D341Med (cell line): Measurements from ENCODE around the gene JAKMIP1.

Experiments
- DNase-seq: peaks from one replicate; pipeline ENCODE4 v3.0.0; 2012; ENCODE audit warnings: low spot score

The JAKMIP1 gene

DNA sequence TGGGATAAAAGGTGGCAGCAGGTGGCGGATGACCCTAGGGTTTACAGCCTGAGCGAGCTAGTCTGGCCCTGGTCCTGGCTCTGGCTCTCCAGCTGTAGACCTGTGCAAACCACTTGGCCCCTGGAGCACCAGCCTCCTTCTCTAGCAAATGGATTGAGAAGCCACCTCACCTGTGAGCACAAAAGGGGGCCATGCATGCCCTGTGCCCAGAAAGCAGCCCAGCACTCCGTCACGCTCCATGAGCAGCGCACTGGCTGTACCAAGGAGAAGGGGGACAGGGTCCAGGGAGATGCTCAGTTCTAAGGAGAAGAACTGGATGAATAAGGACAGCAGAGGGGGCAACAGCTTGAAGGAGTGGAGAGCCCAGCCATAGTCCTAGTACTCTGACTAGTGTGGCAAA lies 135.2 kb downstream of the JAKMIP1 start:
- no peak for DNase-seq

DNA sequence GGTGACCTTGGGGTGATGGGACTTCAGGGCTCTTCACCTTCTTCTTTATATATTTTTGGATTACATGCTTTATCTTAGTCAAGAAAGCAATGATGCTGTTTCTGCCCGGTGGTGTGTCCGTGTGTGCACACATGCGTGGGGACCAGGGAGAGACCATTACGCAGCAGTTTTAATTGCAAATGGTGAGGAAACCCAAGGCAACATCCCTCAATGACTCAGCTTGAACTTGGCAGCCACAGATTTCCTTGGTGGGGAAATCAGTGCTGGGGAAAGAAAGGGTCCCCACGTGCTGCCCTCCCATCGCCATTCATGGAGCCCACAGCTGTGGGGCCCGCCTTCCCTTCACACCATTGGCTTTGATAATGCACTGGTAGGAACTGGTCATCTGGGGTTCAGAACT lies 136.0 kb downstream of the JAKMIP1 start:
- DNase-seq = no peak

DNA sequence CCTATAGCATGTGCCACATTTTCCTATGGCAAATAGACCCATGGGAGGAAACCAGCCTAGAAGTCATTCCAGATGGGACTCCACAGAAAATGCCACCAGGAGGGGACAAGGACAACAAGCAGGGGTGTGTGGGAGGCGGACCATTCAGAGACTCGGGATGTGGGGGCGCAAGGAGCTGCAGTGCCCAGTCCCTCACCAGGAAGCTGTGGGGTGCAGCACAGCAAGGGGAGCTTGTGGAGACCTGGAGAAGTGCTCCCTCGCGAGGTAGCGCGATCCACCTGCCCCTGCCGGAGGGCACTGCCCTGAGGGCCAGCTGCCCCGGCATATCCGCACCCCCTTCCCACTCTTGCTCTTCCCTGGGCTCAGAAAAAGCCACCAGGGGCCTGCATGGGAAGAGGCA lies 136.7 kb downstream of the JAKMIP1 start:
- DNase-seq = no peak

DNA sequence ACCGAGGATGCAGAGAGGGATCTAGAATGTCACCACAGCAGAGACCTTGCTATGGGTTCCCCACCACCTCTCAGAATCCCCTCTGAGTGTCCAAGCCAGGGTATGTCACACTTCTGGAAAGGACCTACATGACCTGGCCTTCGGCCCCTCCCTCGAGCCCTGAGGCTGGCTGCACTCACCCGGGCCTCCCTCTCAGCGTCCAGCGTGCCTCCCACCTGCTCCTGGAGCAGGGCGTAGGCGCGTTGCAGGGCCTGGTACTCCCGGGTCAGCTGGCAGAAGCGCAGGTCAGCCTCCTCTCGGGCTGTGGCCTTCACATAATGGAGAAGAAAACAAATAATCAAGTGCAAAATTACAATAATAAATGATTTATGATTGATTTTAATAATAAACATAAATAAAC lies 138.2 kb downstream of the JAKMIP1 start:
- no peak for DNase-seq

DNA sequence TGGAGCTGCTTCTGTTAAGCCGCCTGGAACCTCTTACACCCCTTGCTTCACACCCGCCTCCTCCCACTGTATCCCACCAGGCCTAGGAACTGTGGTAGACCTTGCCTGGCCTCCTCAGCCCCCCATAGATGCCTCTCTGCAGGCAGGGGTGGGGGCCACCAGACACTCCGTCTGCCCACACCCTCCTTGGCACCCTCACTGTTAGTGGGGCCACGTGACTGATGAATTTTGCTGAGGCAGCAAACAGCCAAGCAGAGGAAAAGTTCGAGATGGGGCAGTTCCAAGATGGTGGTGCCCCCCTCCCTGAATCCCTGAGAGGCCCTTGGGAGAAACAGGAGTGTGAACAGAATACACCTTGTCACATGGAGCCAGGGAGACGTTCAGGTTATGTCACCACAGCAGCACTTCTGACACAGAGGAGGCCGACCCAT lies 141.0 kb downstream of the JAKMIP1 start:
- DNase-seq = no peak

DNA sequence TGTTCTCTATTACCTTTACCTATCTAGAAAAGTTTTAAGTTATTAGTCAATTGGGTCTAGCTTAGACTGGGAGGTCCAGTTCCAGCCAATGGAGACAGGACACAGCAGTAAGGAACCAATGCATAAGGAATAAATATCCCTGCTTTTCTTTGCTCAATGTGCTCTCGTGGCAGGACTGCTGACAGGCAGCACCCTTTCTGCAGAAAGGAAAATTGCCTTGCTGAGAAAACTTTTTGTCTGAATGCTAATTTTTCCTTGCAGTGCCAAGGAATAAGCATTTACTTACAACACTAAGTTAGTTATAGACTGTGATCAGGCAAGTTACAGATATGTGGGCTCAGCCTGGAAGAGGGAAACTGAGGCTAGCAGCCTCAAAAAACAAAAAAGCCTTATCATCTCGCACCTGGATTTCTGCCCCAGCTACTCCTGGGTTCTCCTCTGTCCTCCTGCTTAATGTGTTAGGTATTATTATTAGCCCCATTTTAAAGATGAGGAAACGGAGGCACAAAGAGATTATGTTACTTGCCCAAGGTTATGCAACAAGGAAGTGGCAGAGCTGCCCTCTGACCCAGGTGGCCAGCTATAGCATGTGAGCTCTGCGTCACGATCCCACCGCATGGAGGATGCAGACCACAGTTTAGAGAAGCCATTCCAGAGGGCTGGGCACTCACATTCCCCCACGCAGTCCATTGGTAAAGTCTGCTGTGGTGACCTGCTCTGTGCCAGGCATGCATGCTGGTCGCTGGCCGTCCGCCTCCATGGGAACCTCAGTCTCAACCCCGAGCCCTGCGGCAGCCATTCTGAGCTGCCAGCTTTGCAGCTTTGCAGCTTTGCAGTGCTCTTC lies 141.6 kb downstream of the JAKMIP1 start:
- DNase-seq = no peak

DNA sequence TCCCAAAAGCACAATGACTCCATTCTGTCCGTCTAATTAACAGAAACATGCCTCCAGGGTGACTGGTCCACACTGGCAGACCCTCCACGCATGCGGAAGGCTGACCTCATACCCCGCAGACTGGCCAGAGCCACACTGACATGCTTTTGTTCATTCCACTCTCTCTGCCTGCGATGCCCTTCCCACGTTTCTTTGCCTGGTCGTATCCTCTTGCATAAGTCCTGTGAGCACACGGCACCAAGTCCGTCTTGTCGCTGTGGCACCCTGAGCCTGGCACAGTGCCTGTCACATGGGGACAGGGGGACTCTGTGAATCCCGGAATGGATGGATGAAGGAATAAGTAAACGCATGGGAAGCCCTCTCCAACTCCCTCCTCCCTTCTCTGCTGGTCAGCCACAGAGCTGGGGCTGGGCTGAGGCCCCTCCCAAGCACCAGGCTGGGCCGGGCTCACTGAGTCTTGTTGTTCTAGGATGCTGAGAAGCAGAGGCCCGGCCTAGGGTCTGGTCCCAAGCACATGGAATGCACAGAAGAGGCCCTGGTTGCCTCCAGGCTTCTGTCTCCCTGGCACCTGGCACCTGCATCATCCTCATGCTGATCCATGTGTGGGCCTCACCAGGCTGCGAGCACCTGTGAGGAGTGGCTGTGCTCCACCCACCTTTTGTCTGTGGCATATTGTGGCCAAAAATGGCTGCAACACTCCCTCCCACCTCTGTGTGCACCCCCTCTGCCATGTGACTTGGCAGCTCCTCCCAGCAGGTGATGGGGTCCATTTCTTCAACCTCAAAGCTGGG lies 143.2 kb downstream of the JAKMIP1 start:
- no peak for DNase-seq

DNA sequence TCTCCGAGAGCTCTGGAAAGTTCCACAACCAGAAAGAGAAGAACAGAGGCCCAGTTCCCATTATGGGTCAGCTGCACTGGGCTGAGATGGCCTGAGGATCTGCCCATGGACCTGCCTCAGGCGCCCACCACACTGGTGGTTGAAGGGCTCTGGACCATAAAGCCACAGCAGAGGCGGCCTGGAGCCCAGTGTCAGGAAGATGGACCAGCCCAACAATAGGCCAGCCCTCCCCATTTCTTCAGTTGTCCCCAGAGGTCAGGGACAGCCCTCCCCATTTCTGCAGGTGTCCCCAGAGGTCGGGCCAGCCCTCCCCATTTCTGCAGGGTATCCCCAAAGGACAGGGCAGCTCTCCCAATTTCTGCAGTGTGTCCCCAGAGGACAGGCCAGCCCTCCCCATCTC lies 144.9 kb downstream of the JAKMIP1 start:
- no peak for DNase-seq

DNA sequence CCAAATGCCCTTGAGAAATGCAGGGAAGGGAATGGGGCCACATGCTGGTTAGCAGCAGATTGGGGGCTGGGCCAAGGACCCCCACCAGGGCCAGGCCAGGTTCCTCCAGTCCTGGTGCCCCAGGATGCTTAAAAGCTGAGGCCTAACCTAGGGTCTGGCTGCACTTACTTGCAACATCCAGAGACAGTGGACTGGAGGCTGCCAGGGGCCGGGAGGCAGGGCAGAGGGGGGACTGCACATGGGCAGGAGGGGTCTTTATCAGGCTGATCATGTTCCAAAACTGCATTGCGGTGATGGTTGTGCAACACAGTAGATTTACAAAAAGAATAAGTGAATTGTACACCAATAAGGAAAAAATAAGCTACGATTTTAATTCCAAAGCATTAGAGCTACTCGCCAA lies 145.3 kb downstream of the JAKMIP1 start:
- no peak for DNase-seq

DNA sequence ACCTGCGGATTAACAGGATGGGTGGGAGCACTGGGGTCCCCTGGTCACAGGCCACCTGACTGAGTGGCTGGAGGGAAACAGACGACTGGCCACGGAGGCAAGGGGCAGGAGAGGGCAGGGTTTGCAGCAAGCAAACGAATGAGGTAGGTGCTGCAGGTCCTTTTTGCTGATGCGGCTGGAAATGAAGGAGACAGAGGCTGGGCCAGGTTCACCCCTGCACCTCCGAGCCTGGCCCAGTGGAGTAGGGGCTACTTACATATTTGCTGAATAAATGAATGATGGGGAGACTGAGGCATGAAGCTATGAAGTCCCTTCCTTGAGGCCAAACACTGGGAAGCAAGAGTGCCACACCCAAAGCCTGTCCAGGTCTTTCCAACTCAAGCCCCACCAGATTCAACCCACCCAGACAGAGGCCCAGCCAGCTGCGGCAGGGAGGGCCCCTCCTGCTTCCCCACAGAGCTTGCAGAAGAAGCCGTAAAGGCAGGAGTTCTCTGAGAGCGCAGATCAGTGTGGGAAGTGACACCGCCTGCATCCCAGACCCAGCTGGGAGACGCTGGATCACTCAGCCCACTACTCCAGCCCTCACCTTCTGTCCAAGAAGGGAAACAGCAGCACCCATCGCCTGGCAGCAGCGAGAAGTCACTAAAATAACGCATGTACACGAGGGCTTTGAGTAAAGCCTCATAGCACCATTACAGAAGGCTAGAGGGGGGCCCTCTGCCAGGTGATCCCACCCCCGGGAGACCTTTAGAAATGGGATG lies 146.0 kb downstream of the JAKMIP1 start:
- no peak for DNase-seq

DNA sequence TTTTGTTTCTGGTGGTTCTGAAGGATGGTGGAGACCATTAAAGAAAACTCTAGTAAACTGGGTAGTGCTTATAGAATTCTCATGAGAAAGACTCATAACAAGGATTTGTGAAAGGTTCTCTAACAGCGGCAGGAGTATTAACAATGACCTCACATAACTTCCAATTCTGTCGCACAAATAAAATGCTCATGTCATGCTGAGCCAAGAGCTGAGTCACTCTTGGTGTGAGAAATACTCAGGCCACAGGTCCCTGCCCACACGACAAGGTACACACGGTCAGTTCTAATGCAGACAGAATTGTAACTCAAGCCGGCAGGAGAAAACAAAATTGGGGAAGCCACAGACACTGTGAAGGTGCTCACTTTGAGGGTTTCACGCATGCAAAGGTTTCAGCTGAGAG lies 147.7 kb downstream of the JAKMIP1 start:
- no peak for DNase-seq

DNA sequence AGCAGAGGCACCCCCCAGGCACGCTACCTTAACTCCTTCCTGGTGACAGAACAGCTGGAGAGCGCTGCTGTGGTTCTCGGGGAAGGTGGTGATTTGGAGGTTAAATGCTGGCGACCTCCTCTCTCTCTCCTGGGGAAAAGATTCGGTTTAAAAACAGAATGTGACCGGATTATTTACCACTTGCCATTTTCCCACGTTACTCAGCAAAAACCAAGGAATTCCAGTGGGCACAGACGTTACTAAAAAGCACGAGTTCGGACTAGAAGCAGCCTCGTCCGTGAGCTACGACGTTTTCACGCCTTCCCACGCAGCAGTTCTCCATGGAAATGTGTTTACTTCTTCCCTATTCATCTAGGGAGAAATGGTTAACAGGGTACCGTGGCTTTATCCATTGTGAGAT lies 149.8 kb downstream of the JAKMIP1 start:
- DNase-seq = no peak

DNA sequence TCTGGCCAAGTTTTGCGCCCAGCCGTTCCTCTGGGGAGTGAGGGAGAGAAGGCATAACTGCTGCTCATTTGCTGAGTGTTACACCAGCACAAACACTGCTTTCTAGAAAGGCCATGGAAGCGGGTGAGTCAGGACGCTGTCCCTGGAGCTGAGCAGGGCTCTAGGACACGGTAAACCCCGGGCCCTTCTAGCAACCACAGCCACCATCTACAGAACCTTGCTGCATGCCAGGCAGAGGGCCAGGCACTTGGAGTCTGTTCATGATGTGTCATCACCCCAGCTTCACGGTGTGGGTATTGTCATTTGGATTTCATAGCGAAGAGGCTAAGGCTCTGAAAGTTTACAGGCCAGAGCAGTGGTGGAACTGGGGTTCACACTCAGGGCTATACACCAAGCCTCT lies 150.4 kb downstream of the JAKMIP1 start:
- no peak for DNase-seq

DNA sequence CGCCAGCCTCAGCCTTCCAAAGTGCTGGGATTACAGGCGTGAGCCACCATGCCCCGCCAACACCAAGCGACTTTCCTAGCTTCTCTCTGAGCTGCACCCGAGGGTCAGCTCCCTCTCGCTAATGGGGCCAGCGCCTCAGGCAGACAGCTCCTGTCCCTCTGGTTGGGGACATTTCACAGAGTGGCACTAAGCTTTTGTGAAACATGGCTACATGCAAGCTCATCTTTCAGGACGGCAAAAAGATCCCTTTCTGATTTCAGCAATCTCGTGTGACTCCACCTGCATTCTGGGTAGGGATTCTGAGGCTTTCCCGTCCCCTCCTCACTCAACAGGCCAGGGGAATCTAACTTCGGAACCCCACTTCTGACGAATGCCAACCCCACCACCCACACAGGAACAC lies 151.1 kb downstream of the JAKMIP1 start:
- no peak for DNase-seq

DNA sequence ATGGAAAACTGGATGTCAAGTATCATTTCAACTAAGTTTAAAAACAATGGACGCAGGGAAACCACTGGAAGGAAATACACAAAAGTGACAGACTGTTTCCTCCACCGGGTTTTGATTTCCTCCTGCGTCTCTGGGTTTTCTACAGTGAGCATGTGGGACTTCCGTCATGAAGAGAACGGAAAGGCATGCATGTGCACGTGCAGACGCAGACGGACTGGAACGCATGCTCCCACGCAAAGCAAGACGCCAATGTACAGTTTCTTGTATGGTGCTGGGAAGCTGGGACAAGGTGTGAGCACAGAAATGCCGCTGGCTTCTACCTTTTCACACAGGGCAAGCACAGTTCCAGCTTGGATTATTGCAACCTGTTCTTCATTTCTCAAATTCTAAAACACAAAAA lies 151.8 kb downstream of the JAKMIP1 start:
- DNase-seq = no peak

DNA sequence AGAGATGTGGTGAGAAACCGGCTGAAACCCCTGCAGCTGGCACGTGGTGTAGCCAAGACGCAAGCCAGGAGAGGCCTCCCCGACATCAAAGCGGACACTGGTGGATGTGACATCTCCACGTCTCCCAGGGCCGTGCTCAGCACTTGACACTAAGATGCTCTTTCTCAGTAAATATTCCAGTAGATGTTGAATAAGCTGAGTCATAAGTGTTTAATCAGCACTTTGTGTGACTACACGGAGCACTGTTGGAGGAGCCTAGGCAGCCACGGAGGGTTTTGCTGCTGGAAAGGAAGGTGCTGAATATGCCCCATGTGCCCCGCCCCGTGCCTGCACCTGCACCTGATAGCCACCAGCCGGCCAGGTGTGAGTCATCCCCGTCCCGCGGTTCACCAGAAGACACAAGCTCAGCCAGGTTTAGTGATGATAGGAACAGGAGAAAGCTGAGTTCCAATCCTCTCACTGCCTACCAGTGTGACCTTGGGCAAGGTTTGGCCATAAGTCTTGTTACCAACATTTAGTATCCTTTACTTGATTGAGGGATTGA lies 153.1 kb downstream of the JAKMIP1 start:
- DNase-seq = no peak

DNA sequence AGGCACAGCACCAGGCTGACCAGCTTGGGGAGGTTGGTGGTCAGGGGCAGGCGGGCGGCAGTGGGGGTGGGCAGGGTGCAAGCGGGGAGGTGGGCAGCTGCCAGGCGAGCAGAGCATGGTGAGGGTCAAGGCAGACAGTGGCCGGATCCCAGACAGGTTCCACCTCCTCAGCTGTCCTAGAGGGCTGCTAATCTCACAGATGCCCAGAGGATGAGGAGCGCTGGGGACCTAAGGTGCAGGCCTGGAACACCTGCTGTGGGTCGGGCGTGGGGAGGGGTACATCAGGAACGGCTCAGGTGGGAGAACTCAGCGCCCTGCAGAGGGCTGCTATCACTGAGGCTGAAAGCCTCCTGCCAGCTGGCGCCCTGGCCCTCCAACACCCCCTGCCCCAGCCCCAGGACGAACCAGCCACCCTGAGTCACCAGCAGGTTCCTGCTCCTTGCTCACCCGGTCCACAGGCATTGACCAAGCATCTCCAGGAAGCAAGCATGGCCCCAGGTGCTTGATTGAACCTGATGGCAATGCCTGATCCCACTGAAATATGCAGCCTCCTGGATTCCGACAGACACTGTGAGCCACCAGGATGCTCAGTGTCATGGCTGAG lies 153.7 kb downstream of the JAKMIP1 start:
- no peak for DNase-seq

DNA sequence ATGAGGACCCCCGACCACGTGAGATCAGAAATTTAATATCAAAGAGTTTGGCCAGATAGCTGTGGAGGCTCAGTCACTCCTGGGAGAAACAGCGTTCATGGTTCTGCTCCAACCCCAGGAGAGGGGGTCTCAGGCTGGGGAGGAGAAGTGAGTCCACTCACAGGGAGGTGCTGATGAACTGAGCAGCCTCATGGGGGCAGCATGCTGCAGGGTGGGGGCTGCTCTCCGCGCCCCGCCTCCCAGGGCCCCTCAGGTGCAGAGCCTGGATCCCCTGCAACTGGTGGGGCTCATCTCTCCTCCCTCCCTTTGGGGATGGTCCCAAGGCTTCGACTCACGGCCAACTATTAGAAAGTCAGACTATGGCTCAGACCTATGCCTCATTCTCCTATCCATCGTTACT lies 155.5 kb downstream of the JAKMIP1 start:
- no peak for DNase-seq

DNA sequence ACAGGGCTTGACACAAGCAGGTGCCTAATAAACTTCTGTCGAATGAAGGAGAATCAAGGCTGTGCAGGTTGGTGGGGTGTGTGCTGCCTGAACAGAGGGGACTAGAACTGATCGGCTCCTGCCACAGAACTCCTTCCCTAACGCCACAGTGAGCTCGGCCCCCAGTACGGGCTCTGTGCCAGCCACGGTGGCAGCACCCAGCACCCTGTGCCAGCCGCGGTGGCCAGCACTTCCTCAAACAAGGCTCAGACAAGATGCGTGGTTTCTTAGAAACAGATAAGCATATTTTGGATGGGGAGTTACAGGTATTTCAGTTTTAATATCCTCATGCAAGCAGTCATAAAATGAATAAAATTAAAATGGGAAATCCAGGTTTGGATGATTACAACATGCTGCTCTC lies 156.1 kb downstream of the JAKMIP1 start:
- no peak for DNase-seq

DNA sequence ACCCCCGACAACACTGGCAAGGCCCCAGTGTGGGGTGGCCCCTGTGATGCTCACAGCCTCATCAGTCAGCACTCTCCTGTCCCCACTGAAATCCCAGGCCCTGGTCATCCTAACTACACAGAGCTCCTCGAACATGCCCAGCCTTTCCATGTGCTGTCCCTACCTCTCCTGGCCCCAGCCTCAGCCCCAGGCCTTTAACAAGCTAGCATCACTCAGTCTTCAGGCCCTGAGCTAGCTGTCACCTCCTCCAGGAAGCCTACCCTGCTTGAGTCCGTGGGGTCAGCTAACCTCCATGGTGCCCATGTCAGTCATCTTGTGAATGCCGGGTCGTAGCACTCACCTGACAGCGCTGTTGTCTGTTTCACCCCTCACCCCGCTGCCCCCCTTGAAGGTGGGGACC lies 156.5 kb downstream of the JAKMIP1 start:
- no peak for DNase-seq

DNA sequence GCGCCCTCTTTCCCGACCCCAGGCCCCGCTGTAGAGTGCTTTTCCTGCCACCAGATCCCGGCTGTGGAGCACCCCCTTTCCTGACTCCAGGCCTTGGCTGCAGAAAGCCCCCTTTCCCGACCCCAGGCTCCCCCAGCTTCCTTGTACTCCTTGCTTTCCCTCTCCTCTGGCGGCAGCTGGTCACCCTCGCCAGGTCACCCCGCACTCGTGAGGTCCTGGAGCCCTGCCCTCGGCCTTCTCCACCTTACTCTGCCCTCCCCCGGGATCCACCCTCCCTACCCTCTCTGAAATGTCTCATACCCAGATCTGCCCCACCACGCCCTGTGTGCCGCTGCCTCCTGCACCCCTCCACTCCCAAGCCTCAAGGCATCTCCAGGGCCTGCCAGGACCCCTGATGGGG lies 157.2 kb downstream of the JAKMIP1 start:
- no peak for DNase-seq
